COR-L47 (cell line): ENCODE data around the gene PTCHD1.

ENCODE experiments used
- DNase-seq: peaks from one replicate; lab custom pipeline; 2025; lab: John Stamatoyannopoulos, UW

The PTCHD1 gene

DNA sequence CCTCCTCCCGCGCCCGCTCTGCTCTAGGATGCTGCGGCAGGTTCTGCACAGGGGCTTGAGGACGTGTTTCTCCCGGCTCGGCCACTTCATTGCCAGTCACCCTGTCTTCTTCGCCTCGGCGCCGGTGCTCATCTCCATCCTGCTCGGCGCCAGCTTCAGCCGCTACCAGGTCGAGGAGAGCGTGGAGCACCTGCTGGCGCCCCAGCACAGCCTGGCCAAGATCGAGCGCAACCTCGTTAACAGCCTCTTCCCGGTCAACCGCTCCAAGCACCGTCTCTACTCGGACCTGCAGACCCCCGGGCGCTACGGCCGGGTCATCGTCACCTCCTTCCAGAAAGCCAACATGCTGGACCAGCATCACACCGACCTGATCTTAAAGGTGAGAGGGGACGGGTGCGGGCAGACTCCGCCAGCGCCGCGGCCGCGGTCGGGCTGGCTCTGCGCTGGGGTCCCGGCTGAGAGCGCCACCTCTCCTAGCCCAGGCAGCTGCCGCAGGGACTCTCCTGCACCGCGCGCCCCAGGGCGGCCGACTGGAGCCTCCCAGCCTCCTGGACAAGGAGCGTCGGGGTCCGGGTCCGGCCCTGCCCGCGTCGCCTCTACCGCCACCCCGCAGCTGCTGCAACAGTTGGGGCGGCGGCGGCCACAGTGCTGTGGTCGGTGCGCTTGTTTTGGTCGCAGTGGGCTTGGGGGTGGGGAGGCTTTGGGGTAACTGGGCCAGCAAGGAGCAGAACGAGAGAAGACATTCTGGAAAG lies at the start of gene PTCHD1:
Gene PTCHD1, plus strand, starts transcription at position 2 of the 752 bp plus-strand sequence. Its CDS starts 27 bp downstream, at position 29.
- peak; percentile 44 for DNase-seq

DNA sequence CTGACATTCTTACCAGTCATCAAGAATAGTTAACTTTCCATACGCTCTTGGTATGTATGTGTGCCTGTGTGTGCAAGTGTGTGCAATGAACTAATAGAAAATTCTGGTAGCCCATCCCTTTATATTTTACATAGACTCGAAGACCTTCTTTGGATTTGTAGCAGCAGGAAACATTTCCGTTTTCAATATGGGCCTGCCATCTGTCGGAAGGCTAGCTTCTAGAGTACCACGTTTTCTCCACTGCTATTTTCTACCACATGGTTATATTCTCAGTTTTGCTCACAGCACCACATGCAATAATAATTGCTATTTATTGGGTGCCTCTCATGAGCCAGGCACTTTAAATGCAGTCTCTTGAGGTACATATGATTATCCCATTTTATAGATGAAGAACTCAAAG lies 47.9 kb upstream of the PTCHD1 start:
- DNase-seq, result no peak

DNA sequence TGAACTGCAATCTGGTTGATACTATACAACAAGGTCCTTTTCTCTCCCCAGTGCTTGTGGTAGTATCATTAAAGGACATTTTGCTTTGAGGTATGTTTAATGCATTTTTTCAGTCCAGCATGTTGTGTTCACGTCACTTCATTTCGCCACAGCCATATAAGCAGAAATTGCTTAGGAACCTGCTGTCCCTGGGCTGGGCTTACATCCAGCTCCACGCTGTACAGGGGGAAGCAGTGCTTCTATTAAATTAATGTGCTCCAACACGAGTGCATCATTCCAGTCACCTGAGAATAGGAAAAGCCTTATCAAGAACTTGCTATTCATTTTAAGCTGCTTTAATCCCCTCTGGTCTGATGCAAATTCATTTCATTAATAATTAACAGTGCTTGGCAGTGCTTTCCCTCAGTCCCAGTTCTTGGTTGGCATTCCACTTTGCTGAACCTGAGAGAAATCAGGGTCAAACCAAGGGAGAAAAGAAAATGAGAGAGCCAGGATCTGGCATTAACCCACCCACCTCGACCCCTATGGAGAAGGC lies 47.4 kb upstream of the PTCHD1 start:
- no peak for DNase-seq

DNA sequence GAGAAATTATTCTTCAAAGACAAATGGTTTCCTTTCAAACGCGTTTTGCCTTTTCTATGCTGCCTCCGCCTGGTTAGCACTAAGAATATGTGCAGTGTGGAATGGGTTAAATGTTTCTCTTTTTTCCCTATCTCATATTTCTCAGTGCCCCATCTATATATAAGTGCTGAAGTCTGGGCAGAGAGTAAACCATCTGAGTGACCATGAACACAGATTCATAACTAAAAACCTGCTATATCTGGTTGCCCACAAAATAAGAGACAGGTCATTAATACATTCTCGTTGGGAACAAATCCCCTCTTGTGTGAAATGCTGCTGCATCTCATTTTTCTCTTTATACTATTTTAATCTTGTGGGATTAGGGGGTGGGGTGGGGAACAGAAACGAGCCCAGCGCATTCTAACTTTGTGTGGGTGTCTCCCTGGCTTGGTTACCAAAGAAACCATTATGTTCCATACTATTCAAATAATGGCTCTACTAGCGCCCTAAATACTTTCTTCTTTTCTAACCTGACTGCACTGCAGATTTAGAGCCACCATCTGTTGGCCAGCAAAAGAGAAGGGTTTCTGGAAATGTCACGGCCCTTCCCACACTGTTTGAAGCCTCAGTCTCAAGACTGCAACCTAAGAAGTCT lies 42.2 kb upstream of the PTCHD1 start:
- DNase-seq, result no peak

DNA sequence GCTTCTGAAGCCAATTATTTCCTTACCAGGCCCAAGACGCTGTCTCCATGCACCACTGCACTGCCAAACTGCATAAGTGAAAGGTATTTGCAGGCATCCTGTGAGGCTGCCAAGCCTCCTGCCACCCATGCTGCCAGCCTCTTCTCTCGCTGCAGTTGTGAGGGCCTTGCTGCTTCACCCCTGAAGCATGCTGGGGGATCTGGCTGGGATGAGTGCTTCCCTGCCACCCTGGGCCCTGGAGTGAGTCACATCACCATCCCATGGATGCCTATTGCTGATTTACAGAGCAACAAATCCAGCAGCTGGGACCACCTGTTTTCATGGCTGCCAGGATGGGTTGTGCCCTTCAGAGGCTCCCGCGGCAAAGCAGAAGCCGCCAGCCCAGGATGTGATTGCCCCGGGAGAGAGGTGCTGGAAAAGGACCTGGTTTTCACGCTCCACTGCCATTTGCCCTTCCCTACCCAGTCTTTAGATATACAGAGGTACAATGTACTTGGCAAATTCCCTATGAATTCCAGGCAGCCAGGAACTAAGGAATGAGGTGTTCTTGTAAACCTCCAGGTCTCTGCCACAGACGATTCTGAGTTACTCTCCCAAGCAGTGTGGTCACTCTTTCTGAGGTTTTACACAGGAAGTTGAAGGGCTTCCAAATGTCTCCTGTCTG lies 41.5 kb upstream of the PTCHD1 start:
- no peak for DNase-seq

DNA sequence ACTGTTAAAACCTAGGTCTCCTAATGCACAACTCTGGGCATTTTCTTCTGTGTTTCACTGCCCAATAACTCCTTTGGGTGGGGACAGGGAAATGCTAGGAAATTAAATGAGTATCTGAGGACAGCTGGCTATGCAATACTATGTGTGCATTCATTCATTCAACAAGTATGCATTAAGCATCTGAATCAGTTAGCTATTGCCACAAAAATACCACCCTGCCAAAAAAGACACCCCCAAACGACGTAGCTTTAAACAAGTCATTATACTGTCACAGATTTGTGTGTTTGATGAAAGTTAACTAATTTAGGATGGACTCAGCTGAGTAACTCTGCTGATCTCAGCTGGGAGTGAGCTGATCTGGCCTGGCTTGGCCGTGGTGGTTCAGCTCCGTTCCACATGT lies 29.8 kb upstream of the PTCHD1 start:
- DNase-seq, result no peak

DNA sequence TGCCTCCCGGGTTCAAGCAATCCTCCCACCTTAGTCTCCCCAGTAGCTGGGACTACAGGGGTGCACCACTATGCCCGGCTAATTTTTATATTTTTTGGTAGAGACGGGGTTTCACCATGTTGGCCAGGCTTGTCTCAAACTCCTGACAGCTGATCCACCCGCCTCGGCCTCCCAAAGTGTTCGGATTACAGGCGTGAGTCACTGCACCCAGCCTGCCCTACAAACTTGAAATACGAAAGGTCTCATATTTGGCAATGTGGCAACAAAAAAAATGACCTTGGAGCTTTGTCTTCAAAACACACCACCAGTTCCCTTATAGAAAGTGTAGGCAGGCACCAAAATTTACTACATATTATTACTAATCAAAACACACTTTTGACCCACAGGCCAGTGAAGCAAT lies 22.9 kb upstream of the PTCHD1 start:
- DNase-seq, result no peak

DNA sequence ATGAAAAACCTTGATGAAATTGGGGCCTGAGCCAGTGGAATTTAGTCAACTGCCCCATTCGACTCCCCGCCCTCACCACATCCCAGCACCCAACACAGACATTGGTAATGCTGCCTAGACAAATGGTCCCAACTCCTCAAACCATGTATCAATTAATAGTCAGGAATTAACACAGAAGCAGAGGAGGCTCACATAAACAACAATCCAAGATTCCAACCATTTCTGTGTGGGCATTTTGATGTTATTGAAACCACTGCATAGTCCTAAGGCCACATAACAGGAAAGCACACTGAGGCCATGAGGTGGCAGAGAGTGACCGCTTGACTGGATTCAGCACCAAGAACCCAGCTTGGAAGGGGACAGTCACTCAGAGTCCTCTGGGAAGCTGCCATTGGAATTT lies 22.5 kb upstream of the PTCHD1 start:
- DNase-seq, result no peak

DNA sequence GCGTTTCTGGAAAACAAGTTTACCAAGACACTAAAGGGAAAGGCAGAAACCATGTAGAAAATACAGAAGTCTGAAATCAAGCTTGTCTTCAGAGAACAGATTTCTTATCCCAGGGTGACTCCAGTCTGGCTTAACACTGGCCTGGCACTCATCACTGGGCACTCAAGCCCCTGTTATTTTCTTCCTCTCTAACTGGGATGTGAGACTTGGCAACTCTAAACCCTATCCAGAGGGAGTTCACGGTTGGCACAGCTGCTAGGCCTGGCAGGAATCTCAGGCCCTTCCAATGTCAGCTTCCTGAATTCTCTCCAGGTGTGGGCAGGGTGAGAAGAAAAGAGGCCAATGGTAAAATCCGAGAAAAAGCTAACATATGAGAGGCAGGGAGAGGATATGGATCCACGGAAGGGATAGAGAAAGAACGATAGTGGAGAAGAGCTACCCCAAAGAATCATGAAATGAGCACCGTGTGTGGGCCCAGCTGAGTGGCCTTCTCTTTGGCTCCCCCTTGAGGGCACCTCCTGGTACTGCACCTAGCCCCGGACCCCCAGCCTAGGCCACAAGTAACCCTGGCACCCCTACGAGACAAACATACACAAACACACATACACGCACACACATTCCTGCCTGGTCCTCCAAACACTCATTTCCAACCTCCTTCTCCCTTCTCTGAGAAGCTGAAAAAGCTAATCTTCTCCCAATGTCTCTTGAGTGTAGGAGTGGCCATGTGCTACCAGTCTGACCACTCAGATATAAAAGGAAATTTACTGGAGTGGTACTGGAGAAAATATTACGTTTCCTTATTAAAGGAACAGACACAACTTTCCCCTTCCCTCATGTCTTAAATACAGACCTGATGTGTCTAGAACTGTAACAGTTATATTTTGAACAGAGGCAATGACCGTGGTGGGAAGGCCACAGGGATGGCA lies 16.6 kb upstream of the PTCHD1 start:
- DNase-seq, result no peak

DNA sequence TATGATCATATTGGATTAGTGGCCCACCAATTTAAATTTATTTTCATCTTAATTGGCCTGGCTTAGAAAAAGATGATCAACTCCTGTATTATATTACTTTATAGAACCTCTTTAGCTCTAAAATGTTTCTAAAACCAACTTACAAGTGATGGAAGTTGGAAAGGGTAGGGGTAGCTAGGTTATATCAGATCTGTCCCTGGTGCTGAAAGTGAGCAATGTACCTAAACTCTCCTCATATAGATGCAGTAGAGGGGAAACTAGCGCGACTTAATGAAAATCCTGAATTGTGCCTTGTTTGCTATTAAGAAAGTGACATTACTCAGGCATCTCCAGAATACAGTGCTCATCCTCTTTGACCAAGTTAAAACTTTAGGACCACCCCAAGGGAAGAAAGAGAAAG lies 7.5 kb upstream of the PTCHD1 start:
- DNase-seq, result no peak

DNA sequence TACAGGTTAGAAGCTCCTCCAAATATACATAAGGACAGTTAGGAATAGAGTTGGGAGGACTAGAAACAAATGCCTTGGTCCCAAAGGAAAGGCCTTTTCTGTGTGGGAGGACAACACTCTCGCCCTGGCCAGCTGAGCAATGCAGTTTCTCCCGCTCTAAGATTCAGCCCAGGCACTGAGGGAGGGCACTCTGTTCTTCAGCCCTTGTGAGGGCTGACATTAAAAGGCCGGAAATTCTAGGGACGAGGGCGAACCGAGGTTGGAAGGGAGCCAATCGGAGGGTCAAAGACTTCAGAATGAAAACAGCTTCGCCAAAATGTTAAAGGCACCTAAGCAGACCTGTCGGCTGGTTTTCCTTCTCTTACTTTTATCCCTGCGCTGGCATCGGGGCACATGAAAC lies 2.9 kb upstream of the PTCHD1 start:
- no peak for DNase-seq

DNA sequence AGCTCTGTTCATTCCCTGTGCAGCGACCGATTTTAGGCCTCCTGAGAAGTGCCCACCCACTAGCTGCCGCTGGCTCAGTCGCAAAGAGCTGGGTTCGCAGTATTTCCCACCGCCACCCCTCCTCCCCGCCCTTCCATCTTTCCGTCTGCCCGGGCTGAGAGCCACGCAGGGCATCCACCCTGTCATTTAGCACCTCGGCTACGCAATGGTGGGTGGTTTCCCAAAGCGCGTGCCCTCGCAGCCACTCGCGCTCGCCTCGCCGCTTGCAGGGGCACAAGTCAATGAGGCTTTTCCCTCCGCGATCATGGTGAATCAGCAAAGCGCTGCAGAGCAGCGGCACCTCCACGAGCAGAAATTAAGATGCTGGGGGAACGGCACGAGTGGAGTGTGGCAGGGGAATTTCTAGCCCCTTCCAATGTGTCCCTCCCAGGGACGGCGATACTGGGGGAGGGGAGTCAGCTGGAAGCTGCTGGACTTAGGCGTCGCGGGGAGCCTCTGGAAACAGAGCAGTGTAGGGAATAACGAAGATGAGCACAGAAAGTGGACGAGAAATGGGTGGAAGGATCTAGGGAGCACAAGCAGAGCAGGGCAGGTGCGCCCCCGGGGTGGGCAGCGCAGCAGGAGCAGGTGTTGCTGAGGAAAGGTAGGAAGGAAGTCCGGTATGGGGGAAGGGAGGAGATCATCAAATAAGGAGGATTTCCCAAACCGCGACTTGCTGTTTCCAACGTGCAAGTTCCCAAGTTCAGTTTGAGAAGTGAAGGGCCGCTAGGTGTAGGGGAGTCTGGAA lies 2.4 kb upstream of the PTCHD1 start:
- no peak for DNase-seq

DNA sequence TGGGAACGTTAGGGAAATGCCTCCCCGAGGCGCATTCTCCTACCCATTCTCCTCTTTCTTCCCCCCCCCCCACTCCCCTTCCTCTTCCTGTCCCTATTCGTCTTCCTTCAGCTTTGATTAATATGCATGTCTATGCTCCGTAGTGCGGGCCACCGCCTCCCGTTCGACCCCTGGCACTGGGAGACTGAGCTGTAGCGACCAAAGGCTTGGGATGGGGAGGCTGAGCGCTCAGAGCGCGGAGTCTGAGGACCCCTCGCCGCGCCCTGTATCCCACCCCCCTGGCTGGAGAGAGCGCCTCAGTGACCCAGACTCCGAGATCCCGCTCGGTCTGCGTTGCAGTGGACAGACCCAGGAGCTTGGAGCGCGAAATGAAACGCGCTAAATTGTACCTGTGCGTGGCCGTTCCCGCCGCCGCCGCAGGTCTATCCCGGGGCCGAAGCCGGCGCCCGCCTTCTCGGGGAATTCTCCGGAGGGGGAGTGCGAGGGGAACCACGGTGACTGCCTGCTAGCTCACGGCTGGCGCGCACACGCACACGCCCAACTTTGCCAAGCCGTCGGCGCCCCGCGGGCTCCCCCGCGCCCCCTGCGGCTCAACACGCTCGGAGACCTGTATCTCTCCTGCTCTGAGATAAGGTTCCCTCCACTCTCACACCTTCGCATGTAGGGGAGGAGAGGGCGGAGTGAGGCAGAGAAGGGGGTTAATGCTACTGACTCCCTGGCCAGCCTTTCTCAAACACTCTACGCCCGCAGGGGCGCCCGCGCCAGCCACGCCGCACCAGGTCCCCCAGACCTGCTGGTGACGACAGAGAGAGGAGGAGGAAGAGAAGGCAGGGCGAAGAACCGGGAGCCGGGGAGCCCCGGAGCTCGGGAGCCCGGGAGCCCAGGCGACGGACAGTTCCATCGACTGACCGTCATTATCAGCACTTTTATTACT lies 1.5 kb upstream of the PTCHD1 start:
- peak; percentile 27 for DNase-seq

DNA sequence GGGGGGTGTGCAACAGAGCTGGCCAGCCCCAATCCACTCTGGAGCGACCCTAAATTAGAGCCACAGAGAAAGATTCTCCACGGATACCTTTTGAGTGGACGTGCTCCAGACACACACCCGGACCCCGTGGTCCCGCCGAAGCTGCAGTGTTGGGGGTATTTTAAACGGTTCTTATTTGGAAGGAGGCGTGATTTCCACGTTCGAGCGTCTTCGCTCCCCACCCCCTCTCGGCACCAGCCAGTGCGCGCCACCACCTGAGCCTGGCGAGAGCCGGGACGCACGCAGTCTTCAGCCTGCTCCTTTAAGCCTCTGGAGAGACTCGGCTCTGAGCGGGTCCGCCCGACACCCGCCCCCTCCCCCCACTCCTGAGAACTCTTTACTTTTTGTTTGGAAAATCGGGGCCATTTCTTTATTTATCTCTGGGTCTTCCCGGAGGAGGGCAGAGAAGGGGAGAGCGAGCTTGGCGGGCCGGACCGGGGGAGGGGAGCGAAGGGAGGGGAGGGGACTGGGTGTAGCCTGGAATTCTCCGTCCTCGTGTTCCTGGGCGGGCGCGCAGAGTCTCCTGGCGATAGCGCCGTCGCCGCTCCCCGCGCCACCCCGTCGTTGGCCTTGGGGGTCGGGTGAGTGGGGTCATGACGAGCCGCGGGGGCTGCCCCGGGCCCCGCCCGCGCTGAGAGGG lies 668 bp upstream of the PTCHD1 start:
- DNase-seq, result peak; percentile 23

DNA sequence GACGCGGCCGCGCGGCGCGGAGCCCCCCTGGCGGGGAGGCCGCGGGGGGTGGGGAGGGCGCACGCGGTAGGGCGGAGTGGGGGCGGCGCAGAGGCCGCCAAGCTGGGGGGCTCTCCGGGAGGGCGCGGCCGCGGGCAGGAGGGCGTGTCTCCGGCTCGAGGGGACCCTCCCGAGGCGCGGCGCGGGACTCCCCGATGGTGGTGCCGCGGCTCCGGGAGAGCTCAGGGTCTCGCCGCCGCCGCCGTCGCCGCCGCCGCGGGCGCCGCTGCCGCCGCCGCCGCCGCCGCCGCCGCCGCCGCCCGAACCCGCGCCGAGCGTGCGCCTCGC lies 165 bp upstream of the PTCHD1 start:
- no peak for DNase-seq

DNA sequence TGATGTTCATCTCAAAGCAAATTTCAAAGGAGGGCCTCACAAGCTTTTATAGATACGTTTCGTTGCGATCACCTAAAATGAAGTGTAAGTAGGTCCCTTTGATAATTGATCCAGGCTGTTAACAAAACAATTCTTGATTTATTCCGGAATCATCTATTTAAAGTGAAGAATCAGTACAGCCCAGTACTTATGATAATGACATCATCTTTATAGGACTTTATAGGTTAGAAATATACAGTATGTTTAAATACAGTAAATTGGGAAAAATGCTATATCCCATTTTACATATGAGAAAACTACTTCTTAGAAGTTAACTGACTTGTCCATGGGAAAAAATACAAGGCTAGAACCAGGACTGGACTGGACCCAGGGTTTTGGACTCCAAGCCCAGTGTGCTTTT lies 3.7 kb downstream of the PTCHD1 start:
- no peak for DNase-seq

DNA sequence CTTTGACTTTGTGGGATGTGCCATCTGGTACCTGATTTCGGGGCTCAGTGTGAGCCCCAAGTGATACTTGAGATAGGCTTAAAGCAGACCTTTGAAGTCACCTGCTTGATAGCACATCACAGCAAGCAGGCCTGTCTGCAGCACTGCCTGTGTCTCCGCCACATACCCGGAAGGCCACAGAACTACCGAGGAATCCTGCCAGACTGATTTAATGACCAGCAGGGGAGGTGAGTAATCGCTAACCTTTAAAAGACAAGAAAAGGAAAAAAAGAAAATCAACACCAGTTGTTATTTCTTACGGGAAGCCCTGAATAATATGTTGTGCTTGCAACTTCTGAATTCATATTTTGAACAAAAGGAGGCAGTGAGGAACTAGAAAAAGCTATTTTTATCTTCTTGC lies 6.8 kb downstream of the PTCHD1 start:
- no peak for DNase-seq

DNA sequence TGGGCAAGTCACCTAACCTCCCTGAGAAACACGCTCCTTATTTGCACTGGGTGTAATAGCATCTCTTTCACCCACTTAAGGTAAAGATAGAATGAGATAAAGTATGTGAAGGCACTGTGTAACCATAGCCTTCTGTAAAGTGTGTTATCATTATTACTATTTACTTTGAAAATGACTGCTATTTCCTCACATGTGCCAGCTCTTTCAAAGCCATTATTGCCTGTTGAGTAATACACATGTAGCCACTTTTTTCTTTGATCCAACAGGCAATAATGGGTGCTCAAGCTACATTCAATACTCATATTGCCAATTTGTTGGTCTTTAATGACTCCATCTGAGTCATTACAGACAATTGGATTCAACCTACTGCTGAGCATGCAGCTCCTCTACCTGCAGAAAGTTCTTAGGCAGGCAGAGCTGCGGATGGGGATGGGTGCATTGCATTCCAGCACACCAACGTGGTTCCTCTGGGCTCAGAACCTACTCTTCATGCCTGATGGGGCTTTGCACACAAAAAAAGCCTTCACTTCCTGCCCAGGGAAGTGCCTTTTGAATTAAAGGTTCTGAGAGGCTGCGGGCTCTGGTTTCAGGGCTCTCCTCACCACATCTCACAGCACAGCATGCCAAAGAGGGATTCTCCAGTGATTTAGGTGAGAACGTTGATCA lies 9.7 kb downstream of the PTCHD1 start:
- no peak for DNase-seq

DNA sequence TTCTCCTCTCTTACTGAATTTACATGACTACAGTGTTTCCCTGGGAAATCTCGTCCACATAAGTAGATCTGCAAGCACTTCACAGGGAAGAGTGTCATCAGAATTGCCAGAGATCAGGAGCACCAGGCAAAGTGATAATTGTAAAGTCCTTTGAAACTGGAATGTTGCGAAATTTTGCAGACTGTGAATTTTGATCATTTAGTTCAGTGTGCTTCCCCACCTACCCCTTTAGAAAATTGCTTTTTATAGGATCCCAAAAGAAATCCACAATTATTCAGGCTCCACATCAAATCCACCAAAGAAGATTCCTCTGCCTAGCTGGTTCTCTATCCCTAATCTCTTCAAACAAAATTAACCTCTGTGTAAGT lies 10.2 kb downstream of the PTCHD1 start:
- no peak for DNase-seq
